ENCODE data around the gene NTPCR.

NTPCR gene

DNA sequence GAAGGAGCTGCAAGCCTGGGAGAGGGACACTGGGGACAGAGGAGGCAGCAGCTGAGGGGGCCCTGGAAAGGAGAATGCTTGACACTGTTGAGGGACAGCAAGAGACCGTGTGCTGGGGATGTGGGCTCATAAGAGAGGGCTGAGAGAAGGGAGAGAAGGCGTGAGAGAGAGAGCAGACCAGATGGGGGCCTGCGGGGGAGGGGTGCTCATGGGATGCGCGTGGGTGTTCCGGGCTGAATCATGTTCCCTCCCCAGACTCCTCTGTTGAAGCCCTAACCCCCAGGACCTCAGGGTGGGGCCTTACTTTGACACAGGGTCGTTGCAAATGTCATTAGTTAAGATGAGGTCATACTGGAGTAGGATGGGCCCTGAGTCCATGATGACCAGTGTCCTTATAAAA lies 40.8 kb downstream of the NTPCR start:
- TF ChIP-seq, protein P1, sequence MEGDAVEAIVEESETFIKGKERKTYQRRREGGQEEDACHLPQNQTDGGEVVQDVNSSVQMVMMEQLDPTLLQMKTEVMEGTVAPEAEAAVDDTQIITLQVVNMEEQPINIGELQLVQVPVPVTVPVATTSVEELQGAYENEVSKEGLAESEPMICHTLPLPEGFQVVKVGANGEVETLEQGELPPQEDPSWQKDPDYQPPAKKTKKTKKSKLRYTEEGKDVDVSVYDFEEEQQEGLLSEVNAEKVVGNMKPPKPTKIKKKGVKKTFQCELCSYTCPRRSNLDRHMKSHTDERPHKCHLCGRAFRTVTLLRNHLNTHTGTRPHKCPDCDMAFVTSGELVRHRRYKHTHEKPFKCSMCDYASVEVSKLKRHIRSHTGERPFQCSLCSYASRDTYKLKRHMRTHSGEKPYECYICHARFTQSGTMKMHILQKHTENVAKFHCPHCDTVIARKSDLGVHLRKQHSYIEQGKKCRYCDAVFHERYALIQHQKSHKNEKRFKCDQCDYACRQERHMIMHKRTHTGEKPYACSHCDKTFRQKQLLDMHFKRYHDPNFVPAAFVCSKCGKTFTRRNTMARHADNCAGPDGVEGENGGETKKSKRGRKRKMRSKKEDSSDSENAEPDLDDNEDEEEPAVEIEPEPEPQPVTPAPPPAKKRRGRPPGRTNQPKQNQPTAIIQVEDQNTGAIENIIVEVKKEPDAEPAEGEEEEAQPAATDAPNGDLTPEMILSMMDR (IDR thresholded peaks at IDR 0.05; ENCODE audit: insufficient read depth, missing control alignments), result no peak
- no peak for DNase-seq (ENCODE audit: insufficient read length, low spot score)
- no peak for FAIRE-seq

- TF ChIP-seq, protein P1 (IDR thresholded peaks at IDR 0.05; ENCODE audit: insufficient read depth, missing control alignments), result no peak
Observed at GRCh38 chr1:232992227-232992626, 41.8 kb downstream of the NTPCR start.

DNA sequence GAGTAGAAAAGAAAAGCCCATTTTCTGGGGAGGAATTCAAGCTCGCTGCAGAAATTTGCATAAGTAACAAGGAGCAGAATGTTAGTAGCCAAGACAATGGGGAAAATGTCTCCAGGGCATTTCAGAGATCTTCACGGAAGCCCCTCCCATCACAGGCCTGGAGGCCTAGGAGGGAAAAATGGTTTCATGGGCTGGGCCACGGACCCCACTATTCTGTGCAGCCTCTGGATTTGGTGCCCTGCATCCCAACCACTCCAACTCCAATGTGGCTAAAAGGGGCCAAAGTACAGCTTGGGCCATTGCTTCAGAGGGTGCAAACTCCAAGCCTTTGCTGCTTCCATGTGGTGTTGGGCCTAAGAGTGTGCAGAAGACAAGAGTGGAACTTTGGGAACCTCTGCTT lies 43.1 kb downstream of the NTPCR start:
- DNase-seq (ENCODE audit: insufficient read length, low spot score) (no peak), FAIRE-seq (no peak)
- TF ChIP-seq, protein P1 (IDR thresholded peaks at IDR 0.05; ENCODE audit: insufficient read depth, missing control alignments), result no peak

More at GRCh38 chr1:232992227-232992626, 41.8 kb downstream of the NTPCR start:
- no peak for FAIRE-seq
- no peak for DNase-seq (ENCODE audit: insufficient read length, low spot score)

GRCh38 chr1:232995189-232995588 lies 44.8 kb downstream of the NTPCR start:
- no peak for DNase-seq (ENCODE audit: insufficient read length, low spot score)
- TF ChIP-seq, protein P1 (IDR thresholded peaks at IDR 0.05; ENCODE audit: insufficient read depth, missing control alignments), result no peak
- no peak for FAIRE-seq

GRCh38 chr1:232996143-232996542 lies 45.7 kb downstream of the NTPCR start:
- FAIRE-seq (no peak), DNase-seq (ENCODE audit: insufficient read length, low spot score) (no peak)
- TF ChIP-seq, protein P1 (IDR thresholded peaks at IDR 0.05; ENCODE audit: insufficient read depth, missing control alignments), result no peak

GRCh38 chr1:232998138-232998537 lies 47.7 kb downstream of the NTPCR start:
- DNase-seq (ENCODE audit: insufficient read length, low spot score) (no peak), FAIRE-seq (no peak)
- TF ChIP-seq, protein P1 (IDR thresholded peaks at IDR 0.05; ENCODE audit: insufficient read depth, missing control alignments), result no peak

DNA sequence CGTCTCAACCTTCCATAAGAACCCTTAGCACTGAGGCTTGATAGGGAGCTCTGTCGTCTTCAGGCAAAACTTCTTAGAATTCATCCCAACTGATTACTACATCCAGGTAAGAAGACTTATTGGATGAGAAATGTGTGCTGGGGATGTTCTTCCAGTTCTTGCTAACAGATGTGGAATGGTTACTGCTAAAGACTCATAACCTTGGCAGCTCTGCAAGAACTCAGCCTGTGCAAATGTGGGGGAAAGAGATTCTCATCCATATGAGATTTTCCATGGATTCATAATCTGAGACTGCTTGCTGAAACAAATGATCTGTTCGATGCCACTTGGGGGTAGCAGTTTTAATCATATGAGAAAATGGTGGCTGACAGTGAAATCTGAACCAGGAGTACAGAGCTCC lies 48.2 kb downstream of the NTPCR start:
- FAIRE-seq, result no peak
- TF ChIP-seq, protein P1 (IDR thresholded peaks at IDR 0.05; ENCODE audit: insufficient read depth, missing control alignments), result no peak
- no peak for DNase-seq (ENCODE audit: insufficient read length, low spot score)

Data from D721Med (cell line).